Subcutaneous adipose tissue (tissue), 4 donors: Measurements from ENCODE around the gene RAPGEF6. TPM values are rescaled to one million over a fixed set of nuclear protein-coding genes. Genes with fewer than 3 reads are reported as not detected.

Experiments used
- CTCF ChIP-seq: fragments of 450-650 bp; IDR thresholded peaks from one replicate; pipeline ENCODE4 v1.5.1; 2016; ENCODE audit warnings: low read depth, mild to moderate bottlenecking, control low read depth, antibody characterized with exemption, moderate library complexity
- total RNA-seq, 4 donors: library from RNA; depleted of rRNA; stranded (reverse); fragments of >200 nt; gene quantifications; one replicate each; pipeline ENCODE4 v1.1.0, GENCODE V29; 2016

Gene RAPGEF6
- total RNA-seq, 4 donors from 2014 or later = 18.1 to 26.6 (median 22.0) TPM

GRCh38 chr5:131563434-131564228, 71.4 kb downstream of the RAPGEF6 start:
- TF ChIP-seq CTCF = no peak

- no peak for TF ChIP-seq CTCF
These were observed 84.4 kb downstream of the RAPGEF6 start for GRCh38 chr5:131550606-131551005.

GRCh38 chr5:131548176-131548575, 86.9 kb downstream of the RAPGEF6 start:
- no peak for TF ChIP-seq CTCF

GRCh38 chr5:131545845-131546244, 89.2 kb downstream of the RAPGEF6 start:
- no peak for TF ChIP-seq CTCF

GRCh38 chr5:131542723-131543122, 92.3 kb downstream of the RAPGEF6 start:
- no peak for TF ChIP-seq CTCF

- no peak for TF ChIP-seq CTCF
These were observed 93.3 kb downstream of the RAPGEF6 start for GRCh38 chr5:131541762-131542161.

GRCh38 chr5:131541071-131541470, 94.0 kb downstream of the RAPGEF6 start:
- no peak for TF ChIP-seq CTCF
